K562 (cell line): ENCODE data around the gene LCP2. TPM values are rescaled to one million over a fixed set of nuclear protein-coding genes. Genes with fewer than 3 reads are reported as not detected.

ENCODE experiments used
- CBFA2T3 ChIP-seq: fragments of 450-650 bp; IDR thresholded peaks from 2 replicates; pipeline ENCODE4 v1.6.1; 2017
- ERF ChIP-seq: fragments of 450-650 bp; formaldehyde crosslinking; IDR thresholded peaks from 2 replicates; pipeline ENCODE4 v1.4.0; 2020; ENCODE audit warnings: mild to moderate bottlenecking, mixed read lengths
- ETV5 ChIP-seq: sonication (generic); formaldehyde crosslinking; IDR thresholded peaks from 2 replicates; pipeline ENCODE4 v1.4.0; 2020; ENCODE audit warnings: low read depth, mild to moderate bottlenecking, missing genetic modification reagents
- FOXP4 ChIP-seq: sonication (generic); formaldehyde crosslinking; IDR thresholded peaks from 2 replicates; pipeline ENCODE4 v1.8.0; 2022; ENCODE audit warnings: mild to moderate bottlenecking, missing genetic modification reagents, borderline replicate concordance
- GTF2E2 ChIP-seq: fragments of 200-800 bp; sonication (Bioruptor generic); IDR thresholded peaks from 2 replicates; pipeline ENCODE4 v1.6.1; 2016; ENCODE audit warnings: missing genetic modification characterization, missing compliant biosample characterization
- HMG20B ChIP-seq: fragments of 250-450 bp; sonication (Bioruptor Pico); IDR thresholded peaks from 2 replicates; pipeline ENCODE4 v1.5.0; 2021; ENCODE audit warnings: mild to moderate bottlenecking
- IFI16 ChIP-seq: fragments of 250-450 bp; sonication (Bioruptor Pico); IDR thresholded peaks from 2 replicates; pipeline ENCODE4 v2.1.2; 2022; ENCODE audit warnings: mild to moderate bottlenecking, inconsistent platforms
- JUNB ChIP-seq: fragments of 450-650 bp; formaldehyde crosslinking; conservative IDR thresholded peaks from 2 replicates; pipeline ENCODE4 v1.4.0; 2020; ENCODE audit warnings: mild to moderate bottlenecking
- KLF1 ChIP-seq: fragments of 450-650 bp; IDR thresholded peaks from 2 replicates; pipeline ENCODE4 v1.6.1; 2016; ENCODE audit warnings: missing genetic modification characterization, missing compliant biosample characterization
- MYC ChIP-seq, 2 experiments: fragments of 250-450 bp in 1 of 2; sonication (Bioruptor Pico) in 1 of 2; IDR thresholded peaks; 2 replicates each; pipeline versions ENCODE4 v1.5.1 to v1.6.1; 2012 to 2021; ENCODE audit warnings: low read depth in 2 of 2, borderline replicate concordance in 1 of 2, improper control_type of control experiment in 1 of 2, low read length in 1 of 2, mild to moderate bottlenecking in 1 of 2, moderate library complexity in 1 of 2
- NCOA1 ChIP-seq: fragments of 450-650 bp; IDR thresholded peaks from 2 replicates; pipeline ENCODE4 v1.6.1; 2016; ENCODE audit warnings: low read depth
- NELFE ChIP-seq: IDR thresholded peaks from 2 replicates; pipeline ENCODE4 v1.6.1; 2011; ENCODE audit warnings: mild to moderate bottlenecking; ENCODE audit not compliant: insufficient read depth, insufficient read length
- NR4A1 ChIP-seq, 2 experiments: fragments of 250-450 bp in 1 of 2; fragments of 450-650 bp in 1 of 2; sonication (Bioruptor Pico) in 1 of 2; IDR thresholded peaks; 2 replicates each; pipeline versions ENCODE4 v1.4.0 to v1.6.1; 2016 to 2020; ENCODE audit warnings: mild to moderate bottlenecking in 2 of 2, missing compliant biosample characterization in 1 of 2, missing genetic modification characterization in 1 of 2, moderate library complexity in 1 of 2
- SMAD3 ChIP-seq: fragments of 450-650 bp; formaldehyde crosslinking; conservative IDR thresholded peaks from 2 replicates; pipeline ENCODE4 v1.4.0; 2020; ENCODE audit warnings: mild to moderate bottlenecking
- SMAD4 ChIP-seq: fragments of 250-450 bp; sonication (Bioruptor Pico); conservative IDR thresholded peaks from 2 replicates; pipeline ENCODE4 v1.8.0; 2021; ENCODE audit warnings: inconsistent platforms, mild to moderate bottlenecking, moderate library complexity
- SMARCA4 ChIP-seq: fragments of 450-650 bp; IDR thresholded peaks from 2 replicates; pipeline ENCODE4 v1.6.1; 2016
- STAG1 ChIP-seq: sonication (generic); formaldehyde crosslinking; IDR thresholded peaks from 2 replicates; pipeline ENCODE4 v1.5.0; 2020; ENCODE audit warnings: missing genetic modification reagents, borderline replicate concordance
- TFAP4 ChIP-seq: sonication (generic); formaldehyde crosslinking; IDR thresholded peaks from 2 replicates; pipeline ENCODE4 v1.8.0; 2022; ENCODE audit warnings: missing genetic modification reagents, mild to moderate bottlenecking, moderate library complexity, borderline replicate concordance
- ZEB2 ChIP-seq: fragments of 450-650 bp; IDR thresholded peaks from 2 replicates; pipeline ENCODE4 v1.6.1; 2016
- ZNF174 ChIP-seq: fragments of 250-450 bp; sonication (Bioruptor Pico); IDR thresholded peaks from 2 replicates; pipeline ENCODE4 v1.4.0; 2020; ENCODE audit warnings: mild to moderate bottlenecking
- ZNF197 ChIP-seq: fragments of 200-800 bp; sonication (Bioruptor generic); IDR thresholded peaks from 2 replicates; pipeline ENCODE4 v1.6.1; 2016; ENCODE audit warnings: low read depth, missing genetic modification characterization, missing compliant biosample characterization
- ZNF274 ChIP-seq: IDR thresholded peaks from 2 replicates; pipeline ENCODE4 v1.6.1; 2011; ENCODE audit warnings: low read depth, mild to moderate bottlenecking, low read length, moderate library complexity, borderline replicate concordance
- ZNF507 ChIP-seq: conservative IDR thresholded peaks from 2 replicates; pipeline ENCODE4 v1.6.1; 2017; ENCODE audit warnings: missing genetic modification characterization, missing compliant biosample characterization
- ZNF551 ChIP-seq: fragments of 250-450 bp; sonication (Bioruptor Pico); IDR thresholded peaks from 2 replicates; pipeline ENCODE4 v1.5.0; 2021; ENCODE audit warnings: mild to moderate bottlenecking, moderate library complexity
- ZNF75A ChIP-seq: fragments of 450-650 bp; formaldehyde crosslinking; IDR thresholded peaks from 2 replicates; pipeline ENCODE4 v1.4.0; 2020; ENCODE audit warnings: mild to moderate bottlenecking
- ZNF76 ChIP-seq: fragments of 250-450 bp; sonication (Bioruptor Pico); IDR thresholded peaks from 2 replicates; pipeline ENCODE4 v1.4.0; 2020; ENCODE audit warnings: mild to moderate bottlenecking, moderate library complexity, borderline replicate concordance
- ZNF766 ChIP-seq: fragments of 200-800 bp; sonication (Bioruptor generic); conservative IDR thresholded peaks from 2 replicates; pipeline ENCODE4 v1.6.1; 2016; ENCODE audit warnings: missing genetic modification characterization, missing compliant biosample characterization
- polyA plus RNA-seq, 8 experiments: library from polyadenylated mRNA; depleted of rRNA in 4 of 8; stranded (reverse) in 5 of 8; unstranded in 3 of 8; fragments of >200 nt; fragmentation: Nextera tagmentation in 2 of 8; fragmentation: Illumina TruSeq in 1 of 8; extraction: Ambion mirVana in 2 of 8; extraction: Trizol in 1 of 8; gene quantifications; 2 replicates each; pipeline versions ENCODE4 v1.2.1 to v1.2.3, GENCODE V29; 2011 to 2014; ENCODE audit warnings: inconsistent platforms in 1 of 8, missing spikeins in 1 of 8
- total RNA-seq, 7 experiments: library from RNA; depleted of rRNA in 6 of 7; stranded (reverse); fragments of >200 nt in 6 of 7; fragmentation: Illumina TruSeq in 2 of 7; extraction: Trizol in 2 of 7; gene quantifications; 2 replicates each; pipeline versions ENCODE4 v1.2.1 to v1.2.3, GENCODE V29; 2011 to 2021; ENCODE audit warnings: low replicate concordance in 1 of 7

Gene LCP2
- total and polyA plus RNA-seq, 9 of the 15 experiments (the other 6 are each of a cell fraction or from before 2014, with no cell fraction given), result 4.0 to 31.3 (median 14.6) TPM

DNA sequence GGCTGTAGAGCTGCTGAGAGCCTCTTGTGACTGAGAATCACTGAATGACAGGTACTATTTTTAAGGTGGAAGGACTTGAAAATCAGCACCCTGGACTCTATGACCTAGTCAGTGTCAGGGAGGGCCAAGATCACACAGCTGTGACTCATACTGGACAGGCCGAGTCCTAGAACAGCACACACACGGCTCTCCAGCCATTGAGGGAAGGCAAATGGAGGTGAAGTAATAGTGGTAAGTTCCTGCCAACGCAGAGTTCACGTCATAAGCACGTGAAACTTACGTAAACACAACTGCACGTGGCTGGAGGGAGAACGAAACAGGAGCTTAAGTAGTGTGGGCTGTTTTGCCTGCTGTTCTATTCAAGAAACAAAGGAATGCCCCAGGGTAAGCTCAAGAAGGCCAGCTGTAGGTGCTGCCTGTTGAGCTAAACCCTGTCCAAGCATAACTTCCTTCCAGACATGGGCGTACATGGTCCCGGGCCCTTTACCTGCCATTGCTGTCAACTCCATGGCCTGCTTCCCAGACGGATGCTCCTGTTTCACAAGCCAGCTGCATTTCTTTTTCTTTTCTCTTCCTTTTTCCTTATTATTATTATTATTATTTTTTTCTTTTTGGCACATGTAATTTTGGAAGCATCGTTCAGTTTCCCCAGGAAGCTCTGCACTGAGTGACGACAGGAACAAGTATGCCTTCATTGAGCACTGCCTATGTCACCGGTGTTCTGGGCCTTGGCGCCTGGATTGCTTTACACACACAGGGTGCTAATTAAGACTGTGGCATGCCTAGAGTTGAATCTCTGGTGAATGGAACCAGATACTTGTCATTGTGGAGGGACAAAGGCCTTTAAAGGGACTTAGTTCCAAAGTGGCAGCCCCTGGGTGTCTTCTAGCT, 10.2 kb upstream of the LCP2 start (continued):
- no peak for TF ChIP-seq FOXP4 (CRISPR knock-in tag)
- peak; percentile 94 for TF ChIP-seq ERF (CRISPR knock-in tag)
- no peak for TF ChIP-seq CBFA2T3
- TF ChIP-seq IFI16 (CRISPR knock-in tag), result no peak
- TF ChIP-seq ZNF766 (CRISPR knock-in tag), result peak; percentile 77
- no peak for TF ChIP-seq ZNF76 (CRISPR knock-in tag)
- no peak for TF ChIP-seq ZNF75A (CRISPR knock-in tag)
- peak; percentile 71; the same call in 1 of the 2 replicates for TF ChIP-seq NCOA1
- TF ChIP-seq ZNF507 (tag), result no peak
- no peak for TF ChIP-seq ETV5 (CRISPR knock-in tag)
- peak; percentile 48; the same call in 1 of the 2 replicates for TF ChIP-seq SMARCA4
- no peak for TF ChIP-seq ZNF174 (CRISPR knock-in tag)
- 0 out of 2 replicates have a peak, but pooled peaks have one; percentile 40 for TF ChIP-seq ZNF197 (CRISPR knock-in tag)
- TF ChIP-seq ZNF274, result no peak
- no peak for TF ChIP-seq NELFE
- peak; percentile 76 for TF ChIP-seq TFAP4 (CRISPR knock-in tag)
- no peak for TF ChIP-seq HMG20B (CRISPR knock-in tag)
- TF ChIP-seq ZNF551, result no peak
- TF ChIP-seq GTF2E2 (tag), result peak; percentile 57; the same call in 1 of the 2 replicates
- no peak for TF ChIP-seq KLF1
- peak; percentile 81 for TF ChIP-seq SMAD4 (CRISPR knock-in tag)
- peak; percentile 82 for TF ChIP-seq MYC (IDR thresholded peaks at IDR 0.05; ENCODE audit: low read depth, low read length)
- 0 out of 2 replicates have a peak, but pooled peaks have one; percentile 42 for TF ChIP-seq MYC (CRISPR knock-in tag; IDR thresholded peaks at IDR 0.05; ENCODE audit: borderline replicate concordance, low read depth)
- peak; percentile 86; the same call in 1 of the 2 replicates for TF ChIP-seq NR4A1 (CRISPR knock-in tag; IDR thresholded peaks at IDR 0.05)
- TF ChIP-seq NR4A1 (tag; IDR thresholded peaks at IDR 0.05), result no peak
- peak; percentile 85 for TF ChIP-seq SMAD3 (CRISPR knock-in tag)
- no peak for TF ChIP-seq STAG1
- TF ChIP-seq ZEB2, result 0 out of 2 replicates have a peak, but pooled peaks have one; percentile 26
- no peak; the same call in 1 of the 2 replicates for TF ChIP-seq JUNB (CRISPR knock-in tag)
